Astrocyte (in vitro differentiated cells and primary cell): ENCODE measurements around the gene ZNRF4.

Experiments used
- EZH2 ChIP-seq: IDR thresholded peaks from 2 replicates; pipeline ENCODE4 v1.6.1; 2012; ENCODE audit warnings: mild to moderate bottlenecking, low read length, inconsistent platforms; ENCODE audit not compliant: insufficient read depth
- TF ChIP-seq, protein P1 (sequence below): IDR thresholded peaks from 2 replicates; pipeline ENCODE4 v1.5.1; 2011; ENCODE audit warnings: low read depth, mild to moderate bottlenecking, inconsistent platforms, low read length, moderate library complexity; ENCODE audit not compliant: insufficient read depth

DNA sequence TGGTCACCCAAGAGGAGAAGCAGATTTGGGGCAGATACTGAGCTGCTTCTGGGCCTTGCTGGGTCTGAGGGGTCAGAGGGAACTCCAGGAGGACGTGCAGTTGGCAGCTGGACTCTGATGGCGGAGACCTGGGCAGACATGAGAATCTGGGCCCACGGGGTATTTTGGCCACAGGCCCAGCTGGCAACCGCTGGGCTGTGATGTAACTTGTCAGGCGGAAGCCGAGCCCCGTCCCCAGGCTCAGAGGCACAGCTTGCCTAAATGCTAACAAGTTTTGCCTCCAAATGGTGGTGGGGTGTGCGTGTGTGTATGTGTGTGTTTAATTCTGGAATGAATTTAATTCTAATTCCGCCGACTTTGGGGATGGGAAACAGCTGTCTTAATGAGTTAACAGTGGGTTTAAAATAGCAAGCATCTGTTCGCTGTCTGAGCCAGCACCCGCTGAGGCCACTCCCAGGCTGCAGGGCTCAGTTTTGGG is 11.6 kb downstream of the ZNRF4 start:
- TF ChIP-seq, protein P1, sequence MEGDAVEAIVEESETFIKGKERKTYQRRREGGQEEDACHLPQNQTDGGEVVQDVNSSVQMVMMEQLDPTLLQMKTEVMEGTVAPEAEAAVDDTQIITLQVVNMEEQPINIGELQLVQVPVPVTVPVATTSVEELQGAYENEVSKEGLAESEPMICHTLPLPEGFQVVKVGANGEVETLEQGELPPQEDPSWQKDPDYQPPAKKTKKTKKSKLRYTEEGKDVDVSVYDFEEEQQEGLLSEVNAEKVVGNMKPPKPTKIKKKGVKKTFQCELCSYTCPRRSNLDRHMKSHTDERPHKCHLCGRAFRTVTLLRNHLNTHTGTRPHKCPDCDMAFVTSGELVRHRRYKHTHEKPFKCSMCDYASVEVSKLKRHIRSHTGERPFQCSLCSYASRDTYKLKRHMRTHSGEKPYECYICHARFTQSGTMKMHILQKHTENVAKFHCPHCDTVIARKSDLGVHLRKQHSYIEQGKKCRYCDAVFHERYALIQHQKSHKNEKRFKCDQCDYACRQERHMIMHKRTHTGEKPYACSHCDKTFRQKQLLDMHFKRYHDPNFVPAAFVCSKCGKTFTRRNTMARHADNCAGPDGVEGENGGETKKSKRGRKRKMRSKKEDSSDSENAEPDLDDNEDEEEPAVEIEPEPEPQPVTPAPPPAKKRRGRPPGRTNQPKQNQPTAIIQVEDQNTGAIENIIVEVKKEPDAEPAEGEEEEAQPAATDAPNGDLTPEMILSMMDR: no peak
- TF ChIP-seq EZH2: no peak
